IMR-90 (cell line): Measurements from ENCODE around the gene HOXA5. TPM values are rescaled to one million over a fixed set of nuclear protein-coding genes. Genes with fewer than 3 reads are reported as not detected.

Experiments
- ATAC-seq: fragments of 200-7000 bp; cut with Tn5 transposase; 2 replicates; pipeline ENCODE4 v1.9.1; 2020; ENCODE audit warnings: low read depth, mild to moderate bottlenecking, moderate library complexity
- Bru-seq: library from RNA; stranded (reverse); fragments of 400-500 nt; gene quantifications from one replicate; lab custom pipeline; 2021; lab: Mats Ljungman, UMichigan
- BruChase-seq, 2 experiments: library from RNA; stranded (reverse); fragments of 400-500 nt; gene quantifications; one replicate each; lab custom pipeline; 2021; lab: Mats Ljungman, UMichigan
- BruUV-seq: library from RNA; stranded (reverse); fragments of 400-500 nt; replicated peaks from 2 replicates; lab custom pipeline; 2021; lab: Mats Ljungman, UMichigan
- CTCF ChIA-PET: fragments of 300-600 bp; formaldehyde crosslinking; extraction: SDS; loops from one replicate; lab custom pipeline; 2021; ENCODE audit warnings: antibody characterized with exemption; lab: Yijun Ruan, JAX
- POLR2A ChIA-PET: fragments of 300-600 bp; sonication (Branson Sonifier 250); formaldehyde crosslinking; loops from one replicate; lab custom pipeline; 2022; ENCODE audit warnings: antibody characterized with exemption; ENCODE audit not compliant: unreplicated experiment; lab: Charles Lee
- DNase-seq: peaks from one replicate; pipeline ENCODE4 v3.0.0; 2013
- H2AFZ ChIP-seq: replicated peaks from 2 replicates; pipeline ENCODE3; 2013; ENCODE audit warnings: low read length, mild to moderate bottlenecking; ENCODE audit not compliant: poor library complexity
- H2AK5ac ChIP-seq: 2 replicates; pipeline ENCODE4 v1.6.1; 2013; ENCODE audit warnings: low read depth, low read length, inconsistent platforms
- H2AK9ac ChIP-seq: replicated peaks from 2 replicates; pipeline ENCODE3; 2013; ENCODE audit warnings: mild to moderate bottlenecking, low read depth, low read length, moderate library complexity; ENCODE audit not compliant: poor library complexity
- H2BK120ac ChIP-seq: 2 replicates; pipeline ENCODE4 v1.6.1; 2013; ENCODE audit warnings: low read depth, low read length, inconsistent platforms
- H2BK15ac ChIP-seq: 3 replicates; pipeline ENCODE4 v1.6.1; 2013; ENCODE audit warnings: low read depth, low read length, inconsistent platforms
- H2BK20ac ChIP-seq: 2 replicates; pipeline ENCODE4 v1.6.1; 2013; ENCODE audit warnings: low read depth, mild to moderate bottlenecking, inconsistent platforms, low read length, moderate library complexity
- H2BK5ac ChIP-seq: 2 replicates; pipeline ENCODE4 v1.6.1; 2013; ENCODE audit warnings: mild to moderate bottlenecking, low read depth, low read length, inconsistent platforms; ENCODE audit not compliant: poor library complexity, severe bottlenecking
- H3K14ac ChIP-seq: replicated peaks from 2 replicates; pipeline ENCODE4 v1.6.1; 2013; ENCODE audit warnings: low read depth, low read length, inconsistent platforms
- H3K18ac ChIP-seq: 2 replicates; pipeline ENCODE4 v1.6.1; 2013; ENCODE audit warnings: low read depth, low read length, control low read depth
- H3K23ac ChIP-seq: 2 replicates; pipeline ENCODE4 v1.6.1; 2013; ENCODE audit warnings: low read depth, low read length, inconsistent platforms
- H3K27ac ChIP-seq: 2 replicates; pipeline ENCODE4 v1.5.1; 2013; ENCODE audit warnings: mild to moderate bottlenecking, control low read depth, low read length; ENCODE audit not compliant: insufficient read depth
- H3K27me3 ChIP-seq: 2 replicates; pipeline ENCODE4 v1.6.1; 2013; ENCODE audit warnings: low read length; ENCODE audit not compliant: control insufficient read depth, insufficient read depth
- H3K36me3 ChIP-seq: 2 replicates; pipeline ENCODE4 v1.6.1; 2013; ENCODE audit warnings: low read length, mixed read lengths; ENCODE audit not compliant: control insufficient read depth, insufficient read depth
- H3K4ac ChIP-seq: 2 replicates; pipeline ENCODE4 v1.6.1; 2013; ENCODE audit warnings: low read depth, low read length, inconsistent platforms
- H3K4me1 ChIP-seq: 2 replicates; pipeline ENCODE4 v1.6.1; 2013; ENCODE audit warnings: low read length, mixed read lengths; ENCODE audit not compliant: control insufficient read depth, insufficient read depth
- H3K4me2 ChIP-seq: 2 replicates; pipeline ENCODE4 v1.6.1; 2013; ENCODE audit warnings: low read depth, mild to moderate bottlenecking, control low read depth, low read length, moderate library complexity
- H3K4me3 ChIP-seq: 2 replicates; pipeline ENCODE4 v1.5.1; 2013; ENCODE audit warnings: low read depth, mild to moderate bottlenecking, control low read depth, low read length, moderate library complexity; ENCODE audit not compliant: insufficient read depth
- H3K56ac ChIP-seq: 2 replicates; pipeline ENCODE4 v1.6.1; 2013; ENCODE audit warnings: low read length, inconsistent platforms; ENCODE audit not compliant: insufficient read depth; ENCODE audit errors: extremely low read depth
- H3K79me1 ChIP-seq, 2 experiments: 2 replicates each; pipeline ENCODE4 v1.6.1; 2013; ENCODE audit warnings: low read length in 2 of 2, inconsistent platforms in 1 of 2, low read depth in 1 of 2
- H3K9ac ChIP-seq: 2 replicates; pipeline ENCODE4 v1.6.1; 2013; ENCODE audit warnings: low read depth, low read length, control low read depth
- H3K9me1 ChIP-seq: 2 replicates; pipeline ENCODE4 v1.6.1; 2013; ENCODE audit warnings: low read length, inconsistent platforms; ENCODE audit not compliant: insufficient read depth
- H3K9me3 ChIP-seq: 2 replicates; pipeline ENCODE4 v1.6.1; 2013; ENCODE audit warnings: low read length; ENCODE audit not compliant: control insufficient read depth, insufficient read depth
- H4K20me1 ChIP-seq: 2 replicates; pipeline ENCODE4 v1.6.1; 2013; ENCODE audit warnings: low read length, inconsistent platforms; ENCODE audit not compliant: insufficient read depth
- H4K5ac ChIP-seq: 2 replicates; pipeline ENCODE4 v1.6.1; 2013; ENCODE audit warnings: mild to moderate bottlenecking, low read depth, low read length, control low read depth
- H4K8ac ChIP-seq, 2 experiments: 2 replicates each; pipeline ENCODE4 v1.6.1; 2013; ENCODE audit warnings: low read depth in 2 of 2, low read length in 2 of 2, control low read depth in 1 of 2, inconsistent platforms in 1 of 2
- H4K91ac ChIP-seq: 2 replicates; pipeline ENCODE4 v1.6.1; 2013; ENCODE audit warnings: low read depth, low read length, inconsistent platforms; ENCODE audit not compliant: insufficient read depth
- BHLHE40 ChIP-seq: fragments of 150-350 bp; IDR thresholded peaks from 2 replicates; pipeline ENCODE4 v1.6.1; 2016; ENCODE audit warnings: mild to moderate bottlenecking, low read depth, low read length
- CEBPB ChIP-seq: IDR thresholded peaks from 2 replicates; pipeline ENCODE4 v1.6.1; 2012; ENCODE audit warnings: low read depth, low read length, improper control_type of control experiment
- CHD1 ChIP-seq: IDR thresholded peaks from 2 replicates; pipeline ENCODE4 v1.6.1; 2012; ENCODE audit warnings: low read depth, low read length, improper control_type of control experiment
- MAFK ChIP-seq: IDR thresholded peaks from 2 replicates; pipeline ENCODE4 v1.6.1; 2012; ENCODE audit warnings: low read depth, low read length, improper control_type of control experiment
- MAZ ChIP-seq: IDR thresholded peaks from 2 replicates; pipeline ENCODE4 v1.6.1; 2012; ENCODE audit warnings: low read depth, mild to moderate bottlenecking, low read length, improper control_type of control experiment, moderate library complexity, borderline replicate concordance
- MXI1 ChIP-seq: IDR thresholded peaks from 2 replicates; pipeline ENCODE4 v1.6.1; 2012; ENCODE audit warnings: low read depth, mild to moderate bottlenecking, low read length, moderate library complexity, borderline replicate concordance
- NFE2L2 ChIP-seq: fragments of 150-350 bp; IDR thresholded peaks from 2 replicates; pipeline ENCODE4 v1.6.1; 2016; ENCODE audit warnings: low read depth, mild to moderate bottlenecking, low read length
- POLR2A ChIP-seq: IDR thresholded peaks from 2 replicates; pipeline ENCODE4 v1.6.1; 2012; ENCODE audit warnings: mild to moderate bottlenecking, low read depth, low read length
- RFX5 ChIP-seq: IDR thresholded peaks from 2 replicates; pipeline ENCODE4 v1.8.0; 2012; ENCODE audit warnings: low read depth, mild to moderate bottlenecking, low read length, moderate library complexity
- SMC3 ChIP-seq: fragments of 150-350 bp; IDR thresholded peaks from 2 replicates; pipeline ENCODE4 v1.6.1; 2016; ENCODE audit warnings: low read depth, mild to moderate bottlenecking, antibody characterized with exemption, low read length, moderate library complexity
- WGBS, 2 experiments: methylation state at CpG; one replicate each; pipeline versions ENCODE4 v1.1.5 to v1.1.7; 2013; ENCODE audit warnings: missing lambda C conversion rate in 2 of 2; ENCODE audit not compliant: insufficient read length in 1 of 2; ENCODE audit errors: extremely low coverage in 2 of 2; 5-methylcytosine and 5-hydroxymethylcytosine counted together
- dilution Hi-C: fragments of 300-500 bp; cut with HindIII; formaldehyde crosslinking; loops from one replicate; pipeline ENCODE4 v1.14.3; 2018; ENCODE audit warnings: low sequenced_read_pairs; ENCODE audit not compliant: unreplicated experiment
- in situ Hi-C: fragments of 300-500 bp; cut with MboI; formaldehyde crosslinking; loops from 3 replicates; pipeline ENCODE4 v1.14.3; 2019; ENCODE audit warnings: low sequenced_read_pairs, inconsistent platforms, mixed read lengths
- intact Hi-C: fragments of 100-400 bp; cut with micrococcal nuclease; formaldehyde crosslinking; loops from 2 replicates; pipeline ENCODE4 v1.10.0; 2022
- long read RNA-seq: library from polyadenylated mRNA; unstranded; transcript quantifications from one replicate; pipeline ENCODE4 v2.0.0, GENCODE V29; 2021; ENCODE audit not compliant: unreplicated experiment
- polyA plus RNA-seq, 3 experiments: library from polyadenylated mRNA; depleted of rRNA; stranded (reverse); fragments of >200 nt; gene quantifications; 2 replicates each; pipeline ENCODE4 v1.2.3, GENCODE V29; 2012; ENCODE audit warnings: low replicate concordance in 1 of 3
- total RNA-seq: library from RNA; depleted of rRNA; stranded (reverse); fragments of >200 nt; gene quantifications from 2 replicates; pipeline ENCODE4 v1.2.3, GENCODE V29; 2012; rRNA removed
- TF ChIP-seq, protein P1 (sequence below): fragments of 150-350 bp; IDR thresholded peaks from 2 replicates; pipeline ENCODE4 v1.6.1; 2016; ENCODE audit warnings: low read depth, mild to moderate bottlenecking, low read length, moderate library complexity, borderline replicate concordance
- TF ChIP-seq, protein P2 (sequence below): fragments of 150-350 bp; IDR thresholded peaks from 2 replicates; pipeline ENCODE4 v1.6.1; 2017; ENCODE audit warnings: mild to moderate bottlenecking, antibody characterized with exemption, low read length, low read depth

Gene HOXA5
- 19.9 and 23.9 TPM in 2 replicates for total RNA-seq
- polyA plus RNA-seq (2012; rRNA removed): 28.1 and 29.4 TPM in 2 replicates
- 27.6 and 56.3 TPM in 2 replicates for polyA plus RNA-seq (2012; cell fraction: cytosol; rRNA removed)
- polyA plus RNA-seq (2012; cell fraction: nucleus; rRNA removed; ENCODE audit: low replicate concordance): 34.9 and 41.0 TPM in 2 replicates
- percentile 72 among the genes with signal in this experiment for Bru-seq, nascent RNA
- percentile 66 among the genes with signal in this experiment for BruChase-seq, experiment 1, labeled RNA remaining after a 6-hour chase
- BruChase-seq, experiment 2, labeled RNA remaining after a 2-hour chase: percentile 86 among the genes with signal in this experiment
- long read RNA-seq, transcript HOXA5-201 (2 exons, 1,657 nt): major isoform, 12 of 12 reads
- long read RNA-seq, partial matches to known transcripts: 0 of 12 reads
- long read RNA-seq, other reads (novel, unspliced or antisense): 0 of 12 reads

DNA sequence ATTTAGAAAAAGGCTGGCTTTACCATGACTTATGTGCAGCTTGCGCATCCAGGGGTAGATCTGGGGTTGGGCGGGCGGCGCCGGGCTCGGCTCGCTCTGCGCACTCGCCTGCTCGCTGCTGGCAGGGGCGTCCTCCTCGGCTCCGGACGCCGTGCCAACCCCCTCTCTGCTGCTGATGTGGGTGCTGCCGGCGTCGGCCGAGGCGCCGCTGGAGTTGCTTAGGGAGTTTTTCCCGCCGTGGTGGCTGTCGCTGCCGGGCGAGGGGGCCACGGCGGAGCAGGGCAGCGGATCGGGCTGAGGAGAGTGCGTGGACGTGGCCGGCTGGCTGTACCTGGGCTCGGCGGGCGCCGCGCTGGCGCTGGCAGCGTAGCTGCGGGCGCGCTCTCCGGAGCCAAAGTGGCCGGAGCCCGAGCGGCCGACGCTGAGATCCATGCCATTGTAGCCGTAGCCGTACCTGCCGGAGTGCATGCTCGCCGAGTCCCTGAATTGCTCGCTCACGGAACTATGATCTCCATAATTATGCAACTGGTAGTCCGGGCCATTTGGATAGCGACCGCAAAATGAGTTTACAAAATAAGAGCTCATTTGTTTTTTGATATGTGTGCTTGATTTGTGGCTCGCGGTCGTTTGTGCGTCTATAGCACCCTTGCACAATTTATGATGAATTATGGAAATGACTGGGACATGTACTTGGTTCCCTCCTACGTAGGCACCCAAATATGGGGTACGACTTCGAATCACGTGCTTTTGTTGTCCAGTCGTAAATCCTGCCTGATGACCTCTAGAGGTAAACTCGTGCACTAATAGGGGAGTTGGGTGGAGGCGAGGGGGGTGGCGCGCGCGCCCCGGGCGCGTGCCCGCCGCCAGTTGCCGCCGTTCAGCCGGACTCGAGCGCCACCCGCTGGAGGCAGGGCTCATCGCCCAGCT, at the start of gene HOXA5:
HOXA5 (minus strand) TSS at position 659 of the 927 bp plus-strand sequence; CDS start at position 585, 74 bp downstream.
- peak within 1 kb of the TSS; percentile 58 to 84 for H4K8ac ChIP-seq
- peak within 1 kb of the TSS; percentile 80 for H3K4ac ChIP-seq
- H2BK120ac ChIP-seq: peak within 1 kb of the TSS; percentile 81
- peak within 1 kb of the TSS; percentile 82 for H2AK9ac ChIP-seq
- peak within 1 kb of the TSS; percentile 3; the same call in 1 of the 2 replicates for H2BK20ac ChIP-seq
- peak within 1 kb of the TSS; percentile 92 for H3K56ac ChIP-seq
- dilution Hi-C loops: no loop called here
- BruUV-seq: TSS peak; percentile 81
- H3K4me1 ChIP-seq: peaks cover 16% of the 10 kb centered on the region
- ChIA-PET POLR2A (interaction anchor here (1.3 kb wide), 1 partner anchor 35 kb away, joined by 5 read pairs; no protein-coding TSS in a partner anchor), CTCF (interaction anchor here (0.7 to 2.0 kb wide), 23 partner anchors 11 to 777 kb away, joined by 3 to 9 read pairs (median 4); no protein-coding TSS in a partner anchor)
- peak within 1 kb of the TSS; percentile 76 for H4K5ac ChIP-seq
- intact Hi-C loops: loop anchor here (1.0 to 5.0 kb wide), 4 partner anchors 457 to 1281 kb away; no protein-coding TSS in a partner anchor
- 0 out of 2 replicates have a peak within 1 kb of the TSS, but pooled peaks have one; percentile 5 for H2AK5ac ChIP-seq
- H3K9ac ChIP-seq: peak within 1 kb of the TSS; percentile 89
- H3K36me3 ChIP-seq: peaks cover 9% of the 10 kb centered on the region
- peak within 1 kb of the TSS; percentile 94 for H3K4me2 ChIP-seq
- H3K9me3 ChIP-seq: no peaks in the 10 kb centered on the region
- peak within 1 kb of the TSS; percentile 76 for H4K91ac ChIP-seq
- H3K79me1 ChIP-seq: peaks cover 9 to 38% of the 10 kb centered on the region in 2 experiments; a peak in 3 of 4 replicates
- peak within 1 kb of the TSS; percentile 93 for H3K18ac ChIP-seq
- WGBS, 2 experiments: 0% methylated on average over 55 of the region's 86 CpGs; no CpG with 5 or more reads in 1 of the 2 experiments
- peak within 1 kb of the TSS; percentile 93 for H3K27ac ChIP-seq
- peak within 1 kb of the TSS; percentile 92 for H3K23ac ChIP-seq
- in situ Hi-C loops: loop anchor here (5.0 to 10.0 kb wide), 3 partner anchors 41 to 948 kb away; partner anchors contain the start of gene HOXA2
- peak within 1 kb of the TSS; percentile 93 for H3K4me3 ChIP-seq
- no peaks in the 10 kb centered on the region for H3K27me3 ChIP-seq
- no peaks in the 10 kb centered on the region for H4K20me1 ChIP-seq
- peak within 1 kb of the TSS; percentile 90 for H2AFZ ChIP-seq
- H2BK5ac ChIP-seq: peak within 1 kb of the TSS; percentile 89
- no peaks in the 10 kb centered on the region for H3K9me1 ChIP-seq
- H3K14ac ChIP-seq: peak within 1 kb of the TSS; percentile 95
- ATAC-seq (peak; percentile 64), DNase-seq (peak; percentile 100)
- peak within 1 kb of the TSS; percentile 33; the same call in 2 of the 3 replicates for H2BK15ac ChIP-seq
- TF ChIP-seq RFX5 (no peak), MAFK (no peak), SMC3 (peak; percentile 75), MAZ (peak; percentile 92), MXI1 (peak; percentile 58; the same call in 1 of the 2 replicates), CEBPB (peak; percentile 98), NFE2L2 (no peak), CHD1 (no peak), POLR2A (peak; percentile 89), BHLHE40 (peak; percentile 95)
- TF ChIP-seq, protein P1, sequence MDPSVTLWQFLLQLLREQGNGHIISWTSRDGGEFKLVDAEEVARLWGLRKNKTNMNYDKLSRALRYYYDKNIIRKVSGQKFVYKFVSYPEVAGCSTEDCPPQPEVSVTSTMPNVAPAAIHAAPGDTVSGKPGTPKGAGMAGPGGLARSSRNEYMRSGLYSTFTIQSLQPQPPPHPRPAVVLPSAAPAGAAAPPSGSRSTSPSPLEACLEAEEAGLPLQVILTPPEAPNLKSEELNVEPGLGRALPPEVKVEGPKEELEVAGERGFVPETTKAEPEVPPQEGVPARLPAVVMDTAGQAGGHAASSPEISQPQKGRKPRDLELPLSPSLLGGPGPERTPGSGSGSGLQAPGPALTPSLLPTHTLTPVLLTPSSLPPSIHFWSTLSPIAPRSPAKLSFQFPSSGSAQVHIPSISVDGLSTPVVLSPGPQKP: no peak
- TF ChIP-seq, protein P2, sequence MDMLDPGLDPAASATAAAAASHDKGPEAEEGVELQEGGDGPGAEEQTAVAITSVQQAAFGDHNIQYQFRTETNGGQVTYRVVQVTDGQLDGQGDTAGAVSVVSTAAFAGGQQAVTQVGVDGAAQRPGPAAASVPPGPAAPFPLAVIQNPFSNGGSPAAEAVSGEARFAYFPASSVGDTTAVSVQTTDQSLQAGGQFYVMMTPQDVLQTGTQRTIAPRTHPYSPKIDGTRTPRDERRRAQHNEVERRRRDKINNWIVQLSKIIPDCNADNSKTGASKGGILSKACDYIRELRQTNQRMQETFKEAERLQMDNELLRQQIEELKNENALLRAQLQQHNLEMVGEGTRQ: peak; percentile 90
